HEK293T (cell line): ENCODE results near the gene PRKCH.

Experiments used
- CTCF ChIA-PET: fragments of 350-600 bp; formaldehyde crosslinking; extraction: SDS; loops from one replicate; lab custom pipeline; 2021; ENCODE audit warnings: antibody characterized with exemption, inconsistent platforms; lab: Yijun Ruan, JAX
- POLR2A ChIA-PET: fragments of 350-600 bp; formaldehyde crosslinking; extraction: SDS; loops from one replicate; lab custom pipeline; 2020; ENCODE audit warnings: antibody characterized with exemption, inconsistent platforms; lab: Yijun Ruan, JAX
- DNase-seq: peaks from one replicate; pipeline ENCODE4 v3.0.0; 2012; ENCODE audit warnings: mixed read lengths; ENCODE audit errors: extremely low spot score
- ARNT ChIP-seq: fragments of 450-650 bp; IDR thresholded peaks from 2 replicates; pipeline ENCODE4 v1.6.1; 2017; ENCODE audit warnings: mild to moderate bottlenecking
- BHLHE40 ChIP-seq: fragments of 450-650 bp; IDR thresholded peaks from 2 replicates; pipeline ENCODE4 v1.6.1; 2016; ENCODE audit warnings: mild to moderate bottlenecking, moderate library complexity, borderline replicate concordance
- CTBP1 ChIP-seq: fragments of 450-650 bp; IDR thresholded peaks from 2 replicates; pipeline ENCODE4 v1.6.1; 2016; ENCODE audit warnings: borderline replicate concordance
- ELF4 ChIP-seq: fragments of 450-650 bp; IDR thresholded peaks from 2 replicates; pipeline ENCODE4 v1.6.1; 2017; ENCODE audit warnings: antibody characterized with exemption
- FOXA1 ChIP-seq: fragments of 450-650 bp; IDR thresholded peaks from 2 replicates; pipeline ENCODE4 v1.6.1; 2016; ENCODE audit warnings: mild to moderate bottlenecking
- FOXK2 ChIP-seq: fragments of 450-650 bp; IDR thresholded peaks from 2 replicates; pipeline ENCODE4 v1.6.1; 2016; ENCODE audit warnings: mild to moderate bottlenecking
- FOXM1 ChIP-seq: fragments of 450-650 bp; IDR thresholded peaks from 2 replicates; pipeline ENCODE4 v1.6.1; 2017; ENCODE audit warnings: mild to moderate bottlenecking, borderline replicate concordance
- HDGF ChIP-seq: fragments of 450-650 bp; IDR thresholded peaks from 2 replicates; pipeline ENCODE4 v1.6.1; 2017; ENCODE audit warnings: antibody characterized with exemption, borderline replicate concordance
- L3MBTL2 ChIP-seq: fragments of 450-650 bp; conservative IDR thresholded peaks from 2 replicates; pipeline ENCODE4 v1.6.1; 2016; ENCODE audit warnings: mild to moderate bottlenecking
- LEF1 ChIP-seq: fragments of 450-650 bp; IDR thresholded peaks from 2 replicates; pipeline ENCODE4 v1.6.1; 2017; ENCODE audit warnings: mild to moderate bottlenecking, borderline replicate concordance
- NFRKB ChIP-seq: fragments of 450-650 bp; IDR thresholded peaks from 2 replicates; pipeline ENCODE4 v1.6.1; 2016; ENCODE audit warnings: mild to moderate bottlenecking, moderate library complexity
- PKNOX1 ChIP-seq: fragments of 450-650 bp; IDR thresholded peaks from 2 replicates; pipeline ENCODE4 v1.6.1; 2016
- SP1 ChIP-seq: fragments of 450-650 bp; IDR thresholded peaks from 2 replicates; pipeline ENCODE4 v1.6.1; 2017
- SUZ12 ChIP-seq: fragments of 450-650 bp; IDR thresholded peaks from 2 replicates; pipeline ENCODE4 v1.6.1; 2016; ENCODE audit warnings: mild to moderate bottlenecking
- TARDBP ChIP-seq: fragments of 450-650 bp; IDR thresholded peaks from 2 replicates; pipeline ENCODE4 v1.6.1; 2016
- ZNF384 ChIP-seq: fragments of 450-650 bp; IDR thresholded peaks from 2 replicates; pipeline ENCODE4 v1.6.1; 2016

Gene PRKCH

GRCh38 chr14:61369454-61369810 lies 48.1 kb downstream of the PRKCH start:
- TF ChIP-seq LEF1, result no peak
- TF ChIP-seq SUZ12, result no peak
- TF ChIP-seq NFRKB, result no peak
- no peak for TF ChIP-seq HDGF
- no peak for TF ChIP-seq PKNOX1
- no peak for TF ChIP-seq CTBP1
- no peak for TF ChIP-seq BHLHE40
- POLR2A ChIA-PET, result no interaction called here
- no peak for DNase-seq
- CTCF ChIA-PET, result no interaction called here

DNA sequence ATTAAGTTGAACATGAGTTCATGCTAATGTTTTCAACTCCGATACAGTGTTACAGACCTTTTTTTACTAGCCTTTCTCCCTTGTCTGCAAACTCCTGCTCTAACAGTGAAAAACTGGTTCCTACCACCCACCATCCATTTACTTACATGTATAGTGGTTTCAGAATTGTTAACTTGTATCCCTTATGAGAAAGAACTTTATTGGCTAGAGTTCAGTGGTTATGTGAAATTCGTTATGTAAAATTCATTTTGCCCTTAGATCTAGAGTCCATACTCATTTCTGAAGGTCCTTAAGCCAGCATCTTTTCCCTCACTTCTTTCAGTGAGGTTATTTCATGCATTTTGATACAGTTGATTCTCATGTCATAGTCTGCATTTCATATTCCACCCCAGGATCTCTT lies 51.0 kb downstream of the PRKCH start:
- TF ChIP-seq SP1, result no peak
- no peak for TF ChIP-seq L3MBTL2
- TF ChIP-seq ARNT, result no peak
- TF ChIP-seq PKNOX1, result no peak
- no peak for TF ChIP-seq FOXK2
- no peak for TF ChIP-seq LEF1
- no peak for TF ChIP-seq FOXA1
- no peak for TF ChIP-seq SUZ12
- TF ChIP-seq HDGF, result no peak
- TF ChIP-seq BHLHE40, result no peak
- TF ChIP-seq ELF4, result no peak
- no peak for TF ChIP-seq FOXM1
- DNase-seq, result no peak
- ChIA-PET POLR2A (no interaction called here), CTCF (no interaction called here)

- POLR2A ChIA-PET, result no interaction called here
- CTCF ChIA-PET, result no interaction called here
- TF ChIP-seq ZNF384 (no peak), SUZ12 (no peak), FOXM1 (no peak)
- DNase-seq, result no peak
Observed at GRCh38 chr14:61372842-61373555, 51.6 kb downstream of the PRKCH start.

DNA sequence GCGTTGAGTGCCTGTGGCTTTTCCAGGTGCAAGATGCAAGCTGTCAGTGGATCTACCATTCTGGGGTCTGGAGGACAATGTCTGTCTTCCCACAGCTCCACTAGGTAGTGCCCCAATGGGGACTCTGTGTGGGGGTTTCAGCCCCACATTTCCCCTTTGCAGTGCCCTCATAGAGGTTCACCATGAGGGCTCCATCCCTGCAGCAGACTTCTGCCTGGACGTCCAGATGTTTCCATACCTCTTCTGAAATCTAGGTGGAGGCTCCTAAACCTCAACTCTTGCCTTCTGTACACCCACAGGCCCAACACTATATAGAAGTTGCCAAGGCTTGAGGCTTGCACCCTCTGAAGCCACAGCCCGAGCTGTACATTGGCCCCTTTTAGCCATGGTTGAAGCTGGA lies 52.9 kb downstream of the PRKCH start:
- TF ChIP-seq SP1 (no peak), ELF4 (no peak), FOXA1 (no peak), SUZ12 (no peak), NFRKB (no peak), TARDBP (no peak), FOXM1 (no peak), L3MBTL2 (no peak), FOXK2 (no peak), ARNT (no peak), LEF1 (no peak), ZNF384 (no peak), PKNOX1 (no peak), HDGF (no peak)
- ChIA-PET POLR2A (no interaction called here), CTCF (no interaction called here)
- DNase-seq, result no peak

DNA sequence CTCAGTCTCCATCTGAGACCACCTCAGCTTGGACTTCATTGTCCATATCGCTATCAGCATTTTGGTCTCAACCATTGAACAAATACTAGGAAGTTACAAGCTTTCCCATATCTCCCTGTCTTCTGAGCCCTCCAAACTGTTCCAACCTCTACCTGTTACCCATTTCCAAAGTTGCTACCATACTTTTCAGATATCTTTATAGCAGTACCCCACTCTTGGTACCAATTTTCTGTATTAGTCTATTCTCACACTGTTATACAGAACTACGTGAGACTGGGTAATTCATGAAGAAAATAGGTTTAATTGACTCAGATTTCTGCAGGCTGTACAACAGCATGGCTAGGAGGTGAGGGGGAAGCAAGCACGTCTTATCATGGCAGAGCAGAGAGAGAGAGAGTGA lies 53.8 kb downstream of the PRKCH start:
- ChIA-PET CTCF (no interaction called here), POLR2A (no interaction called here)
- TF ChIP-seq CTBP1 (no peak), TARDBP (no peak), SUZ12 (no peak), PKNOX1 (no peak), SP1 (no peak), NFRKB (no peak), L3MBTL2 (no peak), BHLHE40 (no peak), ZNF384 (no peak), FOXK2 (no peak), FOXM1 (no peak), HDGF (no peak), LEF1 (no peak), ELF4 (no peak), FOXA1 (no peak)
- DNase-seq, result no peak

DNA sequence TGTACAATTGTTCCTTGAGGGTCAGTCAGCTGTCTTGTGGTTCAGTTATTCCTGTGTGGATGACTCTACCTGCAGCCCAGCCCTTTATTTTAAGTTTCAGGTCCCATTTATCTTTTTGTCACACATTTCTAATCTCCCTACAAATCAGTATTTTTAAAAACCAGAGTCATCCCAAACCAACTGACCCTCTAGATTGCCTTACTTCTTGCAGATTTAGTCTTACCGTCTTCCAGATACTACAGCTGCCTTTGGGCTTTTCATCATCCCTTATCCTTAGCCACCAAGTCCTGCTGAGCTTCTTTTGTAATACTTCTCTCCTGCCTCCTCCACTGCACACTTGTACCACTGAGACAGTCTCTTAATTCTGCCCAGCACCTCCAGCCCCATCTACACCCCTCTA lies 54.9 kb downstream of the PRKCH start:
- TF ChIP-seq TARDBP, result no peak
- ChIA-PET POLR2A (no interaction called here), CTCF (no interaction called here)
- no peak for DNase-seq
